NCI-H2081 (cell line): ENCODE measurements around the gene RPL18A.
"Not testable (repeated sequence)": the region's sequence is repeated elsewhere in the genome, so short reads cannot be mapped to it uniquely, and the experiment has no call there.

Source experiments
- DNase-seq, 2 experiments: peaks; one replicate each; lab custom pipeline; 2025; lab: John Stamatoyannopoulos, UW

RPL18A gene

DNA sequence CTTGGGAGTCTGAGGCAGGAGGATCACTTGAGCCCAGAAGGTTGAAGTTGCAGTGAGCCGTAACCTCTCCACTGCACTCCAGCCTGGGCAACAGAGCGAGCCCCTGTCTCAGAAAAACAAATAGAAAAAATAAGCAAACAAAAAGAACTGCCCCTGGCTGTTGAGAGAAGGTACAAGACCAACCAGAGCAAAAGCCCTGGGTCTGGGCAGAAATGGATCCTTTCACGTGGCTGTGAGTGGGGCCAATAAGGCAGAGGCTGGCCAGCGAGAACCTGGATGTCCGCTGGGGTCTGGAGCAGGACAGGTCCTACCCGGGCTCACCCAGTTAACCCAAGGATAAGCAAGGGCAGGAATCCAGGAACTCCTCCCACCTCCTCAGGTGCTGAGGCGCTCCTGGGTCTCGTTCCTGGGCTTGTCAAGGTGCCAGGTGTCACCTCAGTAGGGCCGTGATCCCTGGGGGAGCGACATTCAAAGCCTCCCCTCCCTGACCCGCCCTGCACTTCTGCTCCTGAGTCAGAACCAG lies 7.3 kb downstream of the RPL18A start:
- DNase-seq: no peak

DNA sequence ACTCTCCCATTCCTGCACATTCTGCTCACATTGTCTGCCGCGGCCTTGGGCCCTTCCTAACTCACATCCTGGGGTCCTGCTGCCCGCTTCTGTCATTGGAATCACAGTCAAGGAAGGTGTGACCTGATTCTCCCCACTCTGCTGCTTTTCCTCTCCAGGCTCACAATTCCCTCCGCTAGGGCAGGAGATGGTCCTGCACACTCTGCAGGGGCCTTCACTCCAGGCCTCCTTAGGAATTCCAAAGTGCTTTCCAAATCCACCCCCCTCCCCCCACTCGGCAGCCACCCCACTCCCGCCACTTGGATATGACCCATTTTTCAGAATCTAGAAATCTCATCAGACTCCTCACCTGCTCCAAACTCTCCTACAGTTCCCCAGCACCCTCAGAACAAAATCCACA lies 9.0 kb downstream of the RPL18A start:
- no peak for DNase-seq

DNA sequence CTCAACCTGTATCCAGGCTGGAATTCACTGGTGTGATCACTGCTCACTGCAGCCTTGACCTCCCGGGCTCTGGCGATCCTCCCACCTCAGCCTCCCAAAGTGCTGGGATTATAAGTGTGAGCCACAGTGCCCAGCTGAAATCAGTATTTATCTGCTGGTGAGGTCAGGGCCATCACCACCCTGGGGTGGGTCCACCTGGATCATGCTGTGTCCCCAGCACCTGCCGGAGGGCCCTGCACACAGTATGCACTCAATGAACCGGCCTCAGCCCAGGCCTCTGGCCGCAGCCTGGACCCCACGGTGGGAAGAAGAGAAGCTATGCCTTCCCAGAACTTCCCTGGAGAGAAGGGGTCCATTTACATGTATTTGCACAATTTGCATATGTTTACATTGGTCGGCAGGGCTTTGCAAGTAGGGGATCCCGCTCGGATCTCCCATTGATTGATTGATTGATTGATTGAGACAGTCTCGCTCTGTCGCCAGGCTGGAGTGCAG lies 9.5 kb downstream of the RPL18A start:
- no peak for DNase-seq

DNA sequence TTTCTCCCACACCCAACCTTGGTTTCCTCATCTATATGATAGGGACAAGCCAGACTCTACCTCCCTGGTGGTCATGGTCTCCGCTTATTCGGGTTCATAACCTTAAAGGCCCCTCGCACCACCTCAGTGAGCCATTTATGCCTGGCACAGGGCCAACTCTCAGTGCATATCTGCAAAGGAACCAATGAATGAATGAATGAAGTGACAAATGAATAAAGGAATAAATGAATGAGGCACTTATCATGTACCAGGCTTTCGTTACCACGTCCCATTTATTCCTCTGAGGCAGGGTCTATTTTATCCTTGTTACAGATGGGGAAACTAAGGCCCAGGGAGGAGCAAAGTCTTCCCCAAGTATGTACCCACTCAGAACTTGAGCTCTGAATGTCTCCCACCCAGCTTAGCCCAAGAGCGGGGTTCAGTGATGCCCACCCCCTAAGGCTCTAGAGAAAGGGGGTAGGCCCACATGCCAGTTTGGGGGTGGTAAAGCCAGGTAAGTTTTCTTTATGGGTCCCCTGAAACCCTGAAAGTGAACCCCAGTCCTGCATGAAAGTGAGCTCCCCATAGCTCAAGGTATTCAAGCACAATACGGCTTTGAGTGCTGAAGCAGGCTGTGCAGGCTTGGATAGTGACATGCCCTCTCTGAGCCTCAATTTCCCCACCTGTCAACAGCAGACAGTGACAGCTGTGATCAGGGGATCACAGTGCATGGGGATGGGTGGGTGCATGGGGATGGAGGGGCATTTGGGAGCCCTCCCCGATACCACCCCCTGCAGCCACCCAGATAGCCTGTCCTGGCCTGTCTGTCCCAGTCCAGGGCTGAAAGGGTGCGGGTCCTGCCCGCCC lies 11.5 kb downstream of the RPL18A start:
- no peak for DNase-seq

DNA sequence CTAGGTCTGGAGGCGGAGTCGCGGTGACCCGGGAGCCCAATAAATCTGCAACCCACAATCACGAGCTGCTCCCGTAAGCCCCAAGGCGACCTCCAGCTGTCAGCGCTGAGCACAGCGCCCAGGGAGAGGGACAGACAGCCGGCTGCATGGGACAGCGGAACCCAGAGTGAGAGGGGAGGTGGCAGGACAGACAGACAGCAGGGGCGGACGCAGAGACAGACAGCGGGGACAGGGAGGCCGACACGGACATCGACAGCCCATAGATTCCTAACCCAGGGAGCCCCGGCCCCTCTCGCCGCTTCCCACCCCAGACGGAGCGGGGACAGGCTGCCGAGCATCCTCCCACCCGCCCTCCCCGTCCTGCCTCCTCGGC lies 12.2 kb downstream of the RPL18A start, which contains the start of gene SLC5A5:
TSS of gene SLC5A5 (plus strand) at position 68 of the 373 bp plus-strand sequence. CDS start 375 bp downstream, outside the sequence.
- DNase-seq: no peak

DNA sequence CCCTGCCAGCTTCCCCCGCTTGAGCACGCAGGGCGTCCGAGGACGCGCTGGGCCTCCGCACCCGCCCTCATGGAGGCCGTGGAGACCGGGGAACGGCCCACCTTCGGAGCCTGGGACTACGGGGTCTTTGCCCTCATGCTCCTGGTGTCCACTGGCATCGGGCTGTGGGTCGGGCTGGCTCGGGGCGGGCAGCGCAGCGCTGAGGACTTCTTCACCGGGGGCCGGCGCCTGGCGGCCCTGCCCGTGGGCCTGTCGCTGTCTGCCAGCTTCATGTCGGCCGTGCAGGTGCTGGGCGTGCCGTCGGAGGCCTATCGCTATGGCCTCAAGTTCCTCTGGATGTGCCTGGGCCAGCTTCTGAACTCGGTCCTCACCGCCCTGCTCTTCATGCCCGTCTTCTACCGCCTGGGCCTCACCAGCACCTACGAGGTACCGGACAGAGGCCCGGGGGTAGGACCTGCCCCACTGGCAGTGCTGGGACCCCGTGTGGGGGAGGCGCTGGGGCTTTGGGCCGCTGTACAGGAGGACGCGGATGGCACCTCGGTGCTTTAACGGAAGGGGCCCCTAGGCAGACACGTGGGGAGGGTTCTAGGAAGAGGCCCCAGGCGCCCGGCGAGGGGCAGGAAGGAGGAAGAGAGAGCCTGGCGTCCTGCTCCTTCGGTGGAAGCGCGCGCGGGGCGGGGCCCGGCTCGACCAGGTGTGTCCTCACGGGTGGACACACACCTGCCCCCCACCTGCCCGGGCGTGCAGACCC lies 12.7 kb downstream of the RPL18A start:
- no peak for DNase-seq

DNA sequence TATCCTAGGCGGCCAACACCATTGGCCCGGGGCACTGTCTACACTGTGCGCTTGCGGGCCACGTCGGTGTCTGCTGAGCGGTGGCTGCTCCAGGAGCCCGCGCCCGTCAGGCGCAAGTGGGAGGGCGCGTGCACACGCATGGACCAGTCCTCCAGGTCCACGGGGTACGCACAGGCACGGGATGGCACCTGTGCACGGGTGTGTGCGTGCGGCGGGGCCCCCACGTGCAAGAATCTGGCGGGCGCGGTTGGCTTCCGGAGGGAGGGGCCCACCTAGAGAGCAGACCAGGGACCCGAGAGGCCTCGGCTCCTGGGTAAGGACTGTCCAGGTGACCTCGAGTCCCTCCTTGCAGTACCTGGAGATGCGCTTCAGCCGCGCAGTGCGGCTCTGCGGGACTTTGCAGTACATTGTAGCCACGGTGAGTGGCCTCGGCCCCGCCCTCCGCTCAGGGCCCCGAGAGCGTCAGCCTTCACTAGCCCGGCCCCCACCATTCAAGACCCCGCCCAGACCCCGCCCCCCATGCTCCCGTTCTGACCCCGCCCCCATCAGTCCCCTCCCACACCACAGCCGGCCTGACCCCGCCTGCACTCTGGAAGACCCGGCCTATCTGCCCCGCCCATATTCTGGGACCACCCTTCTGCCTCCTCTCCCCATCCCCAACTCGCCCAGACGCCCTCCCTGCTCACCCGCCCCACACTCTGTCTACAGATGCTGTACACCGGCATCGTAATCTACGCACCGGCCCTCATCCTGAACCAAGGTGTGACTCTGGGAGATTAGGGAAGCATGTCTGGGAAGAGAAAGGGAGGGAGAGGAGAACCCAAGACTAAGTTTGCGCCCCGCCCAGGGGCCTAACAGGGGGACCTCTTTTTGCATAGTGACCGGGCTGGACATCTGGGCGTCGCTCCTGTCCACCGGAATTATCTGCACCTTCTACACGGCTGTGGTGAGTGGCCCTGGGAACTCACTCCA lies 14.4 kb downstream of the RPL18A start:
- peak in 1 of 2 experiments; percentile 23 for DNase-seq

DNA sequence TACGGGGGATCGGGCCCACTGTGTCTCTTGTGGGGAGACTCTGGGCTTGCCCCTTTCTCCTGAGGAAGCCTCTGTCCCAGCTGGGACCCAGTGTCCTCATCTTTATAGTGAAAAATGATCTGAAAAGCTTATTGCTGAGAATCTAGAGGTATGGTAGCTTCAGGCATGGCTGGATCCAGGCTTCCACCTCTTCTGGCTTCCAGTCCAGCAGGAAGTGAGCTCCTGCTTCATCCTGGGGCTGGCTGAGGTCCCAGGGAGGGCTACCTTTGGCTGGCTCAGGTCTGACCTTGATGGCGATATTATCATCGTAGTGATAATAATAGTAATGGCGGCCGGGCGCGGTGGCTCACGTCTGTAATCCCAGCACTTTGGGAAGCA lies 15.0 kb downstream of the RPL18A start:
- no peak for DNase-seq

DNA sequence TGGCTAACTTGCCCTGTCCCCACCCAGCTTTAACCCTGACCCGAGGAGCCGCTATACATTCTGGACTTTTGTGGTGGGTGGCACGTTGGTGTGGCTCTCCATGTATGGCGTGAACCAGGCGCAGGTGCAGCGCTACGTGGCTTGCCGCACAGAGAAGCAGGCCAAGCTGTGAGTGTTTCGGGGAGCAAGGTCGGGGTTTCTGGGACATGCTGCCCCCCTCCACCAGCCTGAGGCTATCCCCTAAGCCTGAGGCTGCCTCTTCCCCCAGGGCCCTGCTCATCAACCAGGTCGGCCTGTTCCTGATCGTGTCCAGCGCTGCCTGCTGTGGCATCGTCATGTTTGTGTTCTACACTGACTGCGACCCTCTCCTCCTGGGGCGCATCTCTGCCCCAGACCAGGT lies 18.0 kb downstream of the RPL18A start:
- DNase-seq: no peak

DNA sequence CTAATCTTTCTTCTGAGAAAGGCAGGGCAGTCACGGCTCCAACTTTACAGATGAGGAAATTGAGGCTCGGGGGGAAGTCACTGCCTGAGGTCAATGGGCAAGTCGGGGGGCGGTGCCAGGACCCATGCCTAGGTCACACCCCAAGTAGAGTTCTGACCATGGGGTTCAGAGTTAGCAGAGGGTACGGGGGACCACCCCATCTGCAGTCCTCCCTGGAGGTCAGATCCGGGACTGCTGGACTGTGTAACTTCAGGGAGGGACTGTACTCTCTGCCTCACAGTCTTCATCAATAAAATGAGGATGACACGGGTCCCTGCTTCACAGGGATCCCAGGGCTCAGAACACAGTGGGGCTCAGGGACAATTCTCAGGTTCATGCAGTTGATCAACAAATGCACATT lies 19.8 kb downstream of the RPL18A start:
- DNase-seq: no peak

DNA sequence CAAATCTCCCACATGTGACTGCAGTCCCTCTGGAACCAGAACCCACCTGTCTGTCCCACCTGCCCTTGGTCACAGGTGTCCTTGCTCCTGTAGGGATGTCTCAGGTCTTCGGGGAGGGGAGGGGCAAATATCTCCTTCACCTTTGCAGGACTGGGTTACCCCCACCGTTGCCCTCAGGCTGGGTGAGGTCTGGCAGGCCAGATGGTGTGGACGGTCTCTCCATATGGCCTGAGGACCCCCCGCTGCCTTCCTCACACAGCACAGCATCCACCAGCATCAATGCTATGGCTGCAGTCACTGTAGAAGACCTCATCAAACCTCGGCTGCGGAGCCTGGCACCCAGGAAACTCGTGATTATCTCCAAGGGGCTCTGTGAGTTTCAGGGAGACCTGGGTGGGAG lies 22.0 kb downstream of the RPL18A start:
- DNase-seq: no peak

DNA sequence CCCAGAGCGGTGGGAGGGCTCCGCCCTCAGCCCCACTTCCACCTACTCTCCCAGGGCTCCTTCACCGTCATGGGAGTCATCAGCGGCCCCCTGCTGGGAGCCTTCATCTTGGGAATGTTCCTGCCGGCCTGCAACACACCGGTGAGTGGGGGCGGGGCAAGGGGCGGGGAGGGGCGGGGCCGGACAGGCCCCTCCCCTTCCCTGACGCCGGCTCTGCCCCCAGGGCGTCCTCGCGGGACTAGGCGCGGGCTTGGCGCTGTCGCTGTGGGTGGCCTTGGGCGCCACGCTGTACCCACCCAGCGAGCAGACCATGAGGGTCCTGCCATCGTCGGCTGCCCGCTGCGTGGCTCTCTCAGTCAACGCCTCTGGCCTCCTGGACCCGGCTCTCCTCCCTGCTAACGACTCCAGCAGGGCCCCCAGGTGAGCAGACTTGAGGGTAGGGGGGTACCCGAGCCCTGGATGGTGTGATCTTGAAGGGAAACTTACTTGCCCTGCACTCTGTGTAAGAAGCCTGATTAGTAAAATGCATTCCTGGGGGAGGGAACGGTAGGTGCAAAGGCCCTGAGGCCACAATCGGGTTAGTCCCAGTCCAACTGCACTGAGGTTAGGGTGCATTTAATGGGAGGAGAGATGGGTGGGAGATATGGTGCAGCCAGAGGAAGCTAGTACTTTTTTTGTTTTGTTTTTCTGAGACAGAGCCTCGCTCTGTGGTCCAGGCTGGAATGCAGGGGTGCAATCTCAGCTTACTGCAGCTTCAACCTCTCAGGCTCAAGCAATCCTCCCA lies 24.1 kb downstream of the RPL18A start:
- DNase-seq: no peak

DNA sequence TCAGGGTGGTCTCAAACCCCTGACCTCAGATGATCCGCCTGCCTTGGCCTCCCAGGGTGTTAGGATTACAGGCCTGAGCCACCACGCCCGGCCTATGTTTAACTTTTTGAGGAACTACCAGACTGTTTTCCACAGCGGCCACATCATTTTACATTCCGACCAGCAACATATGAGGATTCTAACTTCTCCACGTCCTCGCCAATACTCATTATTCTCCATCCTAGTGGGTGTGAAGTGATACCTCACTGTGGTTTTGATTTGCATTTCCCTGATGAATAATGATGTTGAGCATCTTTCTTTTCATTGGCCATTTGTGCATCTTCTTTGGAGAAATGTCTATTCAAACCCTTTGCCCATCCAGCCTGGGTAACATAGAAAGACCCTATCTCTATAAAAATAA lies 26.8 kb downstream of the RPL18A start:
- no peak for DNase-seq

DNA sequence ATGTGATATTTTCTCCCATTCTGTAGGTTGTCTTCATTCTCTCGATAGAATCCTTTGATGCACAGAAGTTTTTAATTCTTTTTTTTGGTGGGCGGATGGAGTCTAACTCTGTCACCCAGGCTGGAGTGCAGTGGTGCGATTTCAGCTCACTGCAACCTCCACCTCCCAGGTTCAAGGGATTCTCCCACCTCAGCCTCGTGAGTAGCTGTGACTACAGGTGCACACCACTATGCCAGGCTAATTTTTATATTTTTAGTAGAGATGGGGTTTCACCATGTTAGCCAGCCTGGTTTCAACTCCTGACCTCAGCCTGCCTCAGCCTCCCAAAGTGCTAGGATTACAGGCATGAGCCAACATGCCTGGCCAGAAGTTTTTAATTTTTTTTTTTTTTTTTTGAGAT lies 27.5 kb downstream of the RPL18A start:
- not testable (repeated sequence) for DNase-seq

DNA sequence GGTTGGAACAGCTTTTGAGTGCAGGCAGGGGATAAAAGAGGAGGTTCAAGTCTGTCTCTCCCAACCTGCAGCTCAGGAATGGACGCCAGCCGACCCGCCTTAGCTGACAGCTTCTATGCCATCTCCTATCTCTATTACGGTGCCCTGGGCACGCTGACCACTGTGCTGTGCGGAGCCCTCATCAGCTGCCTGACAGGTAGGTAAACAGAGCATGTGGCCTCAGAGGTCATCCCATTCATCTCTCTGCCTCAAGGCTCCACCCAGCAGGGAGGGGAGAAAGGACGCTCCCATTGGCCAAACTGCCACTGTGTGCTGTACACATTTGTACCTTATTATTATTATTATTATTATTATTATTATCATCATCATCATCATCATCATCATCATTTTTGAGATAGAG lies 28.6 kb downstream of the RPL18A start:
- no peak for DNase-seq

DNA sequence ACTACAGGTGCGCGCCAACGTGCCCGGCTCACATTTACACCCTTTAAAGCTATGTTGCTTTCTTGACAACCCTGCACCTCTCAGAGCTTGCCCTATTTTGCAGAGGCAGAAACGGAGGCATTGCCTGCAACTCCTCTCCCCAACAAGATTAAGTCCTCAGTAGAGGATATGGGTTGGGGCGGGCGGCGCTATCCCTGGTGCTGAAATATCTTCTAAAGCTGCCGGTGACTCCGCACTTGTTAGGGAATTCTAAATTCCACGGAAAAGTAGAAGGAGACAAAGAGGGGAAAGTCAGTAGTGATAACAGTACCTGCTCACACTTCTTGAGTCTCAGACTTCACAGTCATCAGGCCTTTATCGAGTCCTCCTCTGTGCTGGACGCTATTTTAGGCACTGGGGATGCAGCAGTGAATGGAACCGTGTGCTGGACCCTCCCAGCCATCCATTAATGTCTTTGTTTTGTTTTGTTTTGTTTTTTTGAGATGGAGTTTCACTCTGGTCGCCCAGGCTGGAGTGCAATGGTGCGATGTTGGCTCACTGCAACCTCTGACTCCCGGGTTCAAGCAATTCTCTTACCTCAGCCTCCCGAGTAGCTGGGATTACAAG lies 30.0 kb downstream of the RPL18A start:
- no peak for DNase-seq

DNA sequence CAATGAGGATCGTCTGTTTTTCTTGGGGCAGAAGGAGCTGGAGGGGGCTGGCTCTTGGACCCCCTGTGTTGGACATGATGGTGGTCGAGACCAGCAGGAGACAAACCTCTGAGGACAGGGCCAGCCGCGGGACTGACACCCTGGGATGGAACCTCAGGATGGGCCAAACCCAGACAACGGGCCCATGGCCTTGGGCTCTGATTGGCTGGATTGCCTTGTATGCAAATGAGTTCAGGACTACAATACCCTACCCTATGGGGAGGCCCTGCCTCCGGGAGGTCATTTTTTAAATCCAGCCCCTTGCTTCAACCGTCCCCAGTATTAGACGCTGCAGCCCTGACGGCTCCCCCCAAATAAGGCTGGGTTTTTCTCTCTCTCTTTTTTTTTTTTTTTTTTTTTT lies 34.1 kb downstream of the RPL18A start:
- DNase-seq: no peak

DNA sequence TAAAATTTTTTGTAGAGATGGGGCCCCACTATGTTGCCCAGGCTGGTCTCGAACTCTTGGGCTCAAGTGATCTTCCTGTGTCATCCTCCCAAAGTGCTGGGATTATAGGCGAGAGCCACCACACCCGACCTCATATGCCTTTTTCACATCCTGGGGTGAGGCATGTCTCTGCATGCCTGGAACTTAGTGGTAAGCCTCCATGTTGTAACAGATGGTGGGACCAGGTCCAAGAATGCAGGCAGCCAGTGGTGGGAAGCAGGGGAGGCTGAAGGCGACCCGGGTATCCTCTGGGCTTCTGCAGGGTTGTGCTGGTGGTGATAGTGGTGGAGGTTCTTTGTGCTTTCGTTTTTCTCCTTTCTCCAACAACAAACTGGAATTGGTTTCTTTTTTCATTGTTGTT lies 43.0 kb downstream of the RPL18A start:
- DNase-seq: no peak

DNA sequence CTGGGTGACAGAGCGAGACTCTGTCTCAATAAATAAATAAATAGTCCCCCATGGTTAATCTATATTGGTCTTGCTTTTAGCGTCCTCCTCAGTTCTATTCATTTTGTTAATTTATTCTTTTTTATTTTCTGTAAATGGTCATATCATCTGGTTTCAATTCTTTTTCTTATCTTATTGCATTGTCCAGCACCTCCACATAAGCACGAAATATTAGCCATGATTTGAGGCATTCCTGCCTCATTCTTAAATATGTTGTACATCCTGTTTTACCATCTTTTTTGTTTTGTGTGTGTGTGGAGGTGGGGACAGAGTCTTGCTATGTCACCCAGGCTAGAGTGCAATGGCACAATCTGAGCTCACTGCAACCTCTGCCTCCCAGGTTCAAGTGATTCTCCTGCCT lies 48.5 kb downstream of the RPL18A start:
- DNase-seq: no peak

DNA sequence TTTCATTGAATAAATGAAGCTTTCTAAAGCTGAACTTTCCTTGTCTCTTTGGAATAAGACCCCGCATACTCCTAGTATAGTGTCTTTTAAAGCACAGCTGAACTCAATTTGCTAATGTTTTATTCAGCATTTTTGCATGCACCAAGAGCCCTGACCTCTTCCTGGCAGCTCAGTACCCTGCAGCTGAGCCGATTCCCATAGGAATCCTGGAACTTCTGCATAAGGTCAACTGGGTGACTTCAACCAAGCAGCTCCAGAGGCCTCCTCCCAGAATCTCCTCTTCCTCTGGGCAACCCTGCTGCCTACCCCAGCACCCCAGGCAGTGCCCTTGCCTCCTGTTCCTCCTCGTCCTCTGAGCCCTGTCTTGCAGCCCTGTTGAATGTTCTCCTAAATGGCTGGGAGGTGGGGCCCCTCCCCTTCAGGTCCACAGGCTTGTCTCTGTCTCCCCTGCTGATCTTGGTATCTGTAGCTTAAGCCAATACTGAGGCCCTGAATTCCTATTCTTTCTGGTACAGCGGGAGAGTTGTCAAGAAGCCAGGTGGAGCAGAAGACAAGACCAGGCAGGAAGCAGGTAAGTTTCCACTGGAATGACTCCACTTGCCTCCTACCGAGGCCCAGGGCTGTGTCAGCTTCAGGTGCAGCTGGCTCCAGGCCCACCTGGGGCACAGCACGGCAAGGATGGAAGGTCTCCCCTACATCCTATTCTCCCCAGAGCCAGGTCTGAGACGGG lies 49.5 kb downstream of the RPL18A start:
- DNase-seq: no peak
